GM12864 (cell line): ENCODE data around the gene C9orf85.

Experiments
- DNase-seq: peaks from one replicate; pipeline ENCODE4 v3.0.0-alpha.2; 2011; ENCODE audit warnings: low read depth
- H3K4me3 ChIP-seq: 2 replicates; pipeline ENCODE4 v1.5.1; 2011; ENCODE audit warnings: mild to moderate bottlenecking, low read depth, low read length, control low read depth
- TF ChIP-seq, protein P1 (sequence below): IDR thresholded peaks from 2 replicates; pipeline ENCODE4 v1.5.1; 2011; ENCODE audit warnings: low read depth, mild to moderate bottlenecking, moderate library complexity, low read length, control low read depth, inconsistent platforms; ENCODE audit errors: missing control alignments

Gene C9orf85, protein sequence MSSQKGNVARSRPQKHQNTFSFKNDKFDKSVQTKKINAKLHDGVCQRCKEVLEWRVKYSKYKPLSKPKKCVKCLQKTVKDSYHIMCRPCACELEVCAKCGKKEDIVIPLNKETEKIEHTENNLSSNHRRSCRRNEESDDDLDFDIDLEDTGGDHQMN

DNA sequence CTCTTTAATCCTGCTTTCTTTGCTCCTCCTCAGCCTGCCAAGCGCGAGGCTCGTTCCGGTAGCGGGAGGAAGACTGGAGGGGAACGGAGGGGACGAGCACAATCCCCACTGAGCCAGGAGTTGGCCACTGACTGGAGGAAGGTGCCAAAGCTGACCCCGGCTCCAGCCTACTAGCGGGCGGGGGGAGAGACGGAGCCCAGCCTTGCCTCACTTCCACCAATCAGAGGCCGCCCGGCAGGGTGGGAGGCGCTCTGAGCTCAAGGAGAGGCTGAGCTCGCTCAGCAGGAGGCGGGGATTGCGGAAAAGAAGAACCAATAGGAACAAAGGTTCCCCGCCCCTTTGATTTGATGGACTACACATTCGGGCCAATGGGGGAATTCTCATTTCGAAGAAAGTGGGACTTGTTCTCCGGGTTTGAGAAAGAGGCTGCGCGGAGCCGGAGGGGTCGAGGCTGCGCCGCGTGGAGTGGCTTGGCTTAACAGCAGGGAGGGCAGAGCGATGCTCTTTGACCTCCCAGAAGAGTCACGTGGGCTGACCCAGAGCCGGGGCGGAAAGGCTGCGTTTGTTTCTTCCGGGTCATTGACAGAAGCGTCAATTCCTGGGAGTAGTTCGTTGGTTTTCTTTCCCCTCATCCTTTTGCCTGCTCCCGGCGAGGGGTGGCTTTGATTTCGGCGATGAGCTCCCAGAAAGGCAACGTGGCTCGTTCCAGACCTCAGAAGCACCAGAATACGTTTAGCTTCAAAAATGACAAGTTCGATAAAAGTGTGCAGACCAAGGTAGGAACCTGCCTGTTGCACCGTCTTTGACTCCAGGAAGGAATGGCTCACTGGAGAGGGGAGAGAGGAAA is at the start of gene C9orf85, which contains the start of gene ABHD17B:
C9orf85 (plus strand) TSS at position 579 of the 847 bp plus-strand sequence; CDS start at position 675, 96 bp downstream.
ABHD17B (minus strand) TSS at position 133 of the 847 bp plus-strand sequence. CDS start 36,113 bp downstream, outside the sequence.
- H3K4me3 ChIP-seq: peak within 1 kb of the TSS; percentile 98
- peak; percentile 98 for DNase-seq
- TF ChIP-seq, protein P1, sequence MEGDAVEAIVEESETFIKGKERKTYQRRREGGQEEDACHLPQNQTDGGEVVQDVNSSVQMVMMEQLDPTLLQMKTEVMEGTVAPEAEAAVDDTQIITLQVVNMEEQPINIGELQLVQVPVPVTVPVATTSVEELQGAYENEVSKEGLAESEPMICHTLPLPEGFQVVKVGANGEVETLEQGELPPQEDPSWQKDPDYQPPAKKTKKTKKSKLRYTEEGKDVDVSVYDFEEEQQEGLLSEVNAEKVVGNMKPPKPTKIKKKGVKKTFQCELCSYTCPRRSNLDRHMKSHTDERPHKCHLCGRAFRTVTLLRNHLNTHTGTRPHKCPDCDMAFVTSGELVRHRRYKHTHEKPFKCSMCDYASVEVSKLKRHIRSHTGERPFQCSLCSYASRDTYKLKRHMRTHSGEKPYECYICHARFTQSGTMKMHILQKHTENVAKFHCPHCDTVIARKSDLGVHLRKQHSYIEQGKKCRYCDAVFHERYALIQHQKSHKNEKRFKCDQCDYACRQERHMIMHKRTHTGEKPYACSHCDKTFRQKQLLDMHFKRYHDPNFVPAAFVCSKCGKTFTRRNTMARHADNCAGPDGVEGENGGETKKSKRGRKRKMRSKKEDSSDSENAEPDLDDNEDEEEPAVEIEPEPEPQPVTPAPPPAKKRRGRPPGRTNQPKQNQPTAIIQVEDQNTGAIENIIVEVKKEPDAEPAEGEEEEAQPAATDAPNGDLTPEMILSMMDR: no peak

DNA sequence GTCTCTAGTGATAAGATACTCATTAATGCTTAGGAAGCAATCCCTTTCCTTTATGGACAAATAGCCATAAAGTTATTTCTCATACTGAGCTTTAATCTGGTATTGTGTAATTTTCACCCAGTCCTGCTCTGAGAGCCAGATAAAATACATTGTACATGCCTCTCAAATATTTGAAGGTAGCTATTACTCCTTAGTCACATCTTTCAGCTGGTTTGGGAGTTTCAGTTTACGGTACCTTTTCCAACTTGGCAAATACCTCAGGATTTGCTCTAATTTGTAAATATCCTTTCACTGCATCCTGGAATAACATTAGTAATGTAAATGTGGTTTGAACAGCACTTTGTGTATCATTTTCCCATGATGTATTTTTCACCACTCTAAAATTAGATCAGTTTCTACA is 47.8 kb upstream of the C9orf85 start:
- TF ChIP-seq, protein P1: no peak
- no peak for DNase-seq
- H3K4me3 ChIP-seq: no peak overlapping the region

DNA sequence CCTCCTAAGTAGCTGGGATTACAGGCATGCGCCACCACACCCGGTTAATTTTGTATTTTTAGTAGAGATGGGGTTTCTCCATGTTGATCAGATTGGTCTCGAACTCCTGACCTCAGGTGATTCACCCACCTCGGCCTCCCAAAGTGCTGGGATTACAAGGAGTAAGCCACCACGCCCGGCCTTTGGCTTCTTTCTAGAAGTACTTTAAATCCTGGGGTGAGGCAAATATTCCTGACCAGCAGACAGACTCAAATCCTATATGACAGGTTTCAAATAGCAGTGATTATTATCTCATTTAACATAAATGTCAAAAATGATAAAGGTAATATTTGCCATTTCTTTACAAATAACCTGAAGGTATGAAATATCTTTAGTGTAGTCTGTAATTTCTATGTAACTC is 36.1 kb upstream of the C9orf85 start:
- no peak overlapping the region for H3K4me3 ChIP-seq
- TF ChIP-seq, protein P1: no peak
- no peak for DNase-seq

DNA sequence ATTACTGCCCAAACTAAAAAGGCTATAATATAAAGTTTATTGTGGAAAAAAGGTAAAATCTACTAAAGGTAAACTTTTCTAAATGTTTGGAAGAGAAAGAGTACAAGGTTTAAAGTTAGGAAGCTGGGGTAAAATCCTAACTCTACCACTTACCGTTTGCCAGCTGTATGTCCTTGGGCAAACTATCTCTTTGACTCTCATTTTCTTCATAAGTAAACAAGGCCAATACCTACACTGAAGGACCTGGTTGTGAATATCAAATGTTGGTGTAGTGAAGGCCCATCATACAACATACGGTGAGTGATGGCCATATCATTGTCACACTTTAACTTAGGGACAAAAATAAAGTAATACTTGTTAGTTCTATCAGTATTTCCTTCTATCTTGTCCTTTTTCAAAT is 35.3 kb upstream of the C9orf85 start:
- no peak overlapping the region for H3K4me3 ChIP-seq
- DNase-seq: no peak
- TF ChIP-seq, protein P1: no peak

DNA sequence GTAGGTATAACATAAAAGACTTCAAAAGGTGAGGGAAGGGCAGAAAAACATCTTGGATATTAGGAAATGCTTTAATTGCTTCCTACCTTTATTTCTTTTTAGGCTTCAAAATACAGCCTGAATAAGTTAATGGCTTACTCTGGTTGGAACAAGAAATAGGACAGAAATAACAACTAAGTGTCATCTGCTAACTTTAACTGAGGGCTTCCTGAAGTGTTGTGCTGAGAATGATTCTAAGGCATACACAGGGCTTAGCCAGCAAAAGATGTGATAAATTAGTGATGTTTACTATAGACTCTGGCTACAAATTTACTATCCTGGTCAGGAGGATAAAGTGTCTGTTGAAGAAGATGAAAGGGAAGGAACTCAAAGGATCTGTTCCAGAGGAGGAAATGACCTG is 34.6 kb upstream of the C9orf85 start:
- TF ChIP-seq, protein P1: no peak

DNA sequence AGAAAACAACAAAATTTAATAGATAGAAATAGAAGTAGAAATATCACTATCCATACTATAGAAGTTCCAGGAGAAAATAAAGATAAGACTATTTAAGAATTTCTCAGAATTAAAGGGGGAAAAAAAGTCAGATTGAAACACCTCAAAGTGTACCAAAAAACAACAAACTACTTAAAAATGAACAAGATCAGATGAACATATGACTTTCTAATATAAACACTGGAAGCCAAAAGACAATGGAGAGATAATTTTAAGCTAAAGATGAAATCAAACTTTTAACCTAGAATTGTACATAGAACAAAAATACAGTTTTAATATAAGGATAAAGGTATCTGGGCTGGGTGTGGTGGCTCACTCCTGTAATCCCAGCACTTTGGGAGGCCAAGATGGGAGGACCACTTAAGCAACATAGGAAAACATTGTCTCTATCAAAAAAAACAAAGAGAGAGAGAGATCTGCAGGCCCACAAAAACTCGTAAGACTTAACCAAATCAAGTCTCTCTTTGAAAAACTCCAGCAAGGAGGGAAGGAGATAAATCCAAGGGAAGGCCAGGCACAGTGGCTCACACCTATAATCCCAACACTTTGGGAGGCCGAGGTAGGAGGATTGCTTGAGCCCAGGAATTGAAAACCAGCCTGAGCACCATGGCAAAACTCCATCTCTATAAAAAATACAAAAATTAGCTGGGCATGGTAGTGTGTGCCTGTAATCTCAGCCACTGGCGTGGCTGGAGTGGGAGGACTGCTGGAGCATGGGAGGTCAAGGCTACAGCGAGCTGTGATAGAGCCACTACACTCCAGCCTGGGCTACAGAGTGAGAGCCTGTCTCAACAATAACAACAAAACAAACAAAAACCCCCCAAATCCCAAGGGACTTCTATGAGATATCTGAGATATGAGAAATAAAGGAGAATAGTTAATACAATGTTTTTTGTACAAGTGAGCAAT is 32.8 kb upstream of the C9orf85 start:
- TF ChIP-seq, protein P1: no peak
- no peak for DNase-seq
- H3K4me3 ChIP-seq: no peak overlapping the region

More for the DNA sequence above, 34.6 kb upstream of the C9orf85 start:
- DNase-seq: no peak
- H3K4me3 ChIP-seq: no peak overlapping the region
